Measurements from ENCODE around the gene CPA3. TPM values are rescaled to one million over a fixed set of nuclear protein-coding genes. Genes with fewer than 3 reads are reported as not detected.

The CPA3 gene
- total RNA-seq, 1 experiment from 2014 or later, result not detected

DNA sequence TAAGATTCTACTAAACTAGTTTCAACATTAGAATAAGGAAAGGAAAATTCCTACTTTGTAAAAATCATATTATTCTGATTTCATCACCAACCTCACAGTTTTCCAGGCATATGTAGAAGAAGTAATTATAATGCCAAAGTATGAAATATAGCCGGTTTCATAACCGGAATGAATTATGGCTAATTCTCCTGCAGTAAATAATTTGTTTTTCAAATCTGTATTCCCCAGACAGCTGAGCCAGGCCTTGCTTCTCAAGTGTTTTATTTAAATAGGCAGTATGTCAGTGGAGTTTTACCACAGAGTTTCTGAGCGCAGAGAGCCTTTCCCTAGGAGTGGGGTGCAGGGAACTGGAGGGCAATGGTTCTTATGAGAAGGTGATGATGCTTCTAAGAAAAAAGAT lies 8.7 kb upstream of the CPA3 start (continued):
- TF ChIP-seq IRF2 (CRISPR knock-in tag; IDR thresholded peaks at IDR 0.05; ENCODE audit: borderline replicate concordance, low read depth) (no peak), CREB1 (CRISPR knock-in tag; IDR thresholded peaks at IDR 0.05) (no peak), ZNF416 (CRISPR knock-in tag; IDR thresholded peaks at IDR 0.05) (no peak), ZBTB21 (CRISPR knock-in tag; IDR thresholded peaks at IDR 0.05; ENCODE audit: borderline replicate concordance) (no peak), ZNF263 (CRISPR knock-in tag; IDR thresholded peaks at IDR 0.05; ENCODE audit: low read depth) (no peak), HMGA2 (CRISPR knock-in tag; IDR thresholded peaks at IDR 0.05) (no peak), KAT7 (CRISPR knock-in tag; IDR thresholded peaks at IDR 0.05; ENCODE audit: borderline replicate concordance) (no peak)

DNA sequence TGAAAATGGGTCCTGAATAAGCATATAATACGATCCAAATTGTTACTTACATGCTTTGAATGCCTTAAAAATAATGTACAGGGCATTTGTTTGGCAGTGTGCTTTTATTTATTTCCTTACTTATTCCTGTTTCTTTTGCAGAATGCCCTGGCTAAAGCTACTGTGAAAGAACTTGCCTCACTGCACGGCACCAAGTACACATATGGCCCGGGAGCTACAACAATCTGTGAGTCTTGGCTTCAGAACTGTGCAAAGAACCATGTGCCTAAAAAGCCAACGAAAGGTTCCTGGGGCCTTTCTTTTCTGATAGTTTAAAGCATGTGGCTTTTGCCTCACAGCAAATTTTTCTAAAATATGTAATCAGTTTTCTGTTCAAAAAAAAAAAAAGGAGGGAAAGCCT lies 7.8 kb upstream of the CPA3 start:
- ChIA-PET CTCF (interaction anchor here (1.2 kb wide), 1 partner anchor 87 kb away, joined by 3 read pairs; no protein-coding TSS in a partner anchor), POLR2A (no interaction called here)
- no peak overlapping the region for H3K27ac Mint-ChIP-seq
- TF ChIP-seq ZNF232 (CRISPR knock-in tag; IDR thresholded peaks at IDR 0.05) (no peak), HMGA2 (CRISPR knock-in tag; IDR thresholded peaks at IDR 0.05) (no peak), ZNF423 (CRISPR knock-in tag; IDR thresholded peaks at IDR 0.05) (no peak), SMAD4 (CRISPR knock-in tag; IDR thresholded peaks at IDR 0.05) (no peak), PRRX2 (CRISPR knock-in tag; IDR thresholded peaks at IDR 0.05) (no peak)
- H3K4me1 Mint-ChIP-seq, result no peaks in the 10 kb centered on the region
- no peaks in the 10 kb centered on the region for H3K27me3 Mint-ChIP-seq (ENCODE audit: low read depth)
- no peak for DNase-seq (ENCODE audit: low spot score)
- ATAC-seq, result no peak
- no peaks in the 10 kb centered on the region for H3K9me3 Mint-ChIP-seq
- H3K36me3 Mint-ChIP-seq, result no peaks in the 10 kb centered on the region
- no peak overlapping the region for H3K4me3 Mint-ChIP-seq

DNA sequence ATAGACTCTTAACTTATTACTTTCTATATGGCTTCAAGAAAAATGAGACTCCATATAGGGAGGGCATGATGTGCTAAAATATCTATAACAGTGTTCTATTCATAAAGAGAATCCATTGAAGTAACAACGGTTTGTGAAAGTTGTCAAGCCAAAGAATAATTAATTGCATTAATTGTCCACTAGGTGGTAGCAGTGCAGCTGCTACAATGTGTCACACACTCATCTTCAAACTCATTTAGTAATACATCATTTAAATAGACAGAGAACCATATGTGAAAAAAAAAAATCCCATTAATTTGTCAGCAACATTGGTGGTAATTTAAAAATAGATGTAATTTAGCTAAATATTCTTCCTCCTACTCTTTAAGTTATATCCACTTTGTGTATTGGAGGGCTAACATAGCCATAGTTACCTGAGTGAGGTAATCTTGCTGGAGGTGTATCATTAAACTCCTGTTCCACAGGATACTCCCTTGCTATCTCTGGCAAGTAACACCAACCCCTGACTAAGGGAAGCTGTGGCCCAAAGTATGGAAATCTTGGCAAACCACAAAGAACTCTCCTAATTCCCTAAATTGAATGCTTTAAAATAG lies 3.7 kb upstream of the CPA3 start:
- ATAC-seq, result no peak; the same call in 1 of the 2 replicates
- DNase-seq (ENCODE audit: low spot score), result no peak
- no peaks in the 10 kb centered on the region for H3K4me1 Mint-ChIP-seq
- H3K27me3 Mint-ChIP-seq (ENCODE audit: low read depth), result no peaks in the 10 kb centered on the region
- ChIA-PET POLR2A (no interaction called here), CTCF (interaction anchor here (0.7 to 3.4 kb wide), 7 partner anchors 13 to 135 kb away, joined by 3 to 19 read pairs (median 5); no protein-coding TSS in a partner anchor)
- no peaks in the 10 kb centered on the region for H3K9me3 Mint-ChIP-seq
- H3K4me3 Mint-ChIP-seq, result no peak overlapping the region
- H3K36me3 Mint-ChIP-seq, result no peaks in the 10 kb centered on the region
- no peak for TF ChIP-seq ESRRA (CRISPR knock-in tag; IDR thresholded peaks at IDR 0.05; ENCODE audit: borderline replicate concordance)
- TF ChIP-seq, protein P1, sequence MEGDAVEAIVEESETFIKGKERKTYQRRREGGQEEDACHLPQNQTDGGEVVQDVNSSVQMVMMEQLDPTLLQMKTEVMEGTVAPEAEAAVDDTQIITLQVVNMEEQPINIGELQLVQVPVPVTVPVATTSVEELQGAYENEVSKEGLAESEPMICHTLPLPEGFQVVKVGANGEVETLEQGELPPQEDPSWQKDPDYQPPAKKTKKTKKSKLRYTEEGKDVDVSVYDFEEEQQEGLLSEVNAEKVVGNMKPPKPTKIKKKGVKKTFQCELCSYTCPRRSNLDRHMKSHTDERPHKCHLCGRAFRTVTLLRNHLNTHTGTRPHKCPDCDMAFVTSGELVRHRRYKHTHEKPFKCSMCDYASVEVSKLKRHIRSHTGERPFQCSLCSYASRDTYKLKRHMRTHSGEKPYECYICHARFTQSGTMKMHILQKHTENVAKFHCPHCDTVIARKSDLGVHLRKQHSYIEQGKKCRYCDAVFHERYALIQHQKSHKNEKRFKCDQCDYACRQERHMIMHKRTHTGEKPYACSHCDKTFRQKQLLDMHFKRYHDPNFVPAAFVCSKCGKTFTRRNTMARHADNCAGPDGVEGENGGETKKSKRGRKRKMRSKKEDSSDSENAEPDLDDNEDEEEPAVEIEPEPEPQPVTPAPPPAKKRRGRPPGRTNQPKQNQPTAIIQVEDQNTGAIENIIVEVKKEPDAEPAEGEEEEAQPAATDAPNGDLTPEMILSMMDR (IDR thresholded peaks at IDR 0.05), result peak; percentile 59
- H3K27ac Mint-ChIP-seq, result no peak overlapping the region

DNA sequence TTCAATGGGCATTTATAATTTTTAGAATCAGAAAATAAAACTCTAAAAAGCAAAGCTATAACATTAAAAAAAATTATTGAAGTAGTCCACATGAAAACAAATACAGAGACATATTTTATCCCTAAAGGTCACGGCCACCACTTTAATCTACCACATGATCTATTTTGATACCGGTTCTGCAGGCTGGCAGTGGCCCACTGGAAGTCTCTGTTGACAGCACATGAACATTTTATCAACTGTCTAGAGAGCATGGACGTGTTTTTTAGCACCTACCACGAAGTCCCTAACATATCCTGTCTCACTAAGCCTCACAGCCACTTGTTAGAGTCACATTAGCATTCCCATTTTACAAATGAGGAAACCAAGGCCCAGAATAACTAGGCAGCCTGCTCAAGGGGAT lies 1.8 kb upstream of the CPA3 start:
- Mint-ChIP-seq H3K27me3 (ENCODE audit: low read depth) (no peaks in the 10 kb centered on the region), H3K4me1 (no peaks in the 10 kb centered on the region), H3K9me3 (no peaks in the 10 kb centered on the region), H3K27ac (no peak overlapping the region), H3K36me3 (no peaks in the 10 kb centered on the region), H3K4me3 (no peak overlapping the region)
- POLR2A ChIA-PET, result no interaction called here
- CTCF ChIA-PET, result interaction anchor here (1.5 to 3.4 kb wide), 3 partner anchors 8 to 136 kb away, joined by 4 to 19 read pairs (median 7); no protein-coding TSS in a partner anchor
- no peak for DNase-seq (ENCODE audit: low spot score)
- no peak for ATAC-seq
- no peak for TF ChIP-seq MYBL2 (CRISPR knock-in tag; IDR thresholded peaks at IDR 0.05)
- TF ChIP-seq KAT7 (CRISPR knock-in tag; IDR thresholded peaks at IDR 0.05; ENCODE audit: borderline replicate concordance), result no peak
- TF ChIP-seq RELA (CRISPR knock-in tag; IDR thresholded peaks at IDR 0.05; ENCODE audit: borderline replicate concordance), result no peak
- TF ChIP-seq, protein P2, sequence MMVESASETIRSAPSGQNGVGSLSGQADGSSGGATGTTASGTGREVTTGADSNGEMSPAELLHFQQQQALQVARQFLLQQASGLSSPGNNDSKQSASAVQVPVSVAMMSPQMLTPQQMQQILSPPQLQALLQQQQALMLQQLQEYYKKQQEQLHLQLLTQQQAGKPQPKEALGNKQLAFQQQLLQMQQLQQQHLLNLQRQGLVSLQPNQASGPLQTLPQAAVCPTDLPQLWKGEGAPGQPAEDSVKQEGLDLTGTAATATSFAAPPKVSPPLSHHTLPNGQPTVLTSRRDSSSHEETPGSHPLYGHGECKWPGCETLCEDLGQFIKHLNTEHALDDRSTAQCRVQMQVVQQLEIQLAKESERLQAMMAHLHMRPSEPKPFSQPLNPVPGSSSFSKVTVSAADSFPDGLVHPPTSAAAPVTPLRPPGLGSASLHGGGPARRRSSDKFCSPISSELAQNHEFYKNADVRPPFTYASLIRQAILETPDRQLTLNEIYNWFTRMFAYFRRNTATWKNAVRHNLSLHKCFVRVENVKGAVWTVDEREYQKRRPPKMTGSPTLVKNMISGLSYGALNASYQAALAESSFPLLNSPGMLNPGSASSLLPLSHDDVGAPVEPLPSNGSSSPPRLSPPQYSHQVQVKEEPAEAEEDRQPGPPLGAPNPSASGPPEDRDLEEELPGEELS (CRISPR knock-in tag; IDR thresholded peaks at IDR 0.05), result no peak
- TF ChIP-seq GRHL2 (CRISPR knock-in tag; IDR thresholded peaks at IDR 0.05; ENCODE audit: insufficient replicate concordance, severe bottlenecking), result no peak
- TF ChIP-seq ELF4 (CRISPR knock-in tag; IDR thresholded peaks at IDR 0.05; ENCODE audit: low read depth), result no peak
- TF ChIP-seq, protein P3, sequence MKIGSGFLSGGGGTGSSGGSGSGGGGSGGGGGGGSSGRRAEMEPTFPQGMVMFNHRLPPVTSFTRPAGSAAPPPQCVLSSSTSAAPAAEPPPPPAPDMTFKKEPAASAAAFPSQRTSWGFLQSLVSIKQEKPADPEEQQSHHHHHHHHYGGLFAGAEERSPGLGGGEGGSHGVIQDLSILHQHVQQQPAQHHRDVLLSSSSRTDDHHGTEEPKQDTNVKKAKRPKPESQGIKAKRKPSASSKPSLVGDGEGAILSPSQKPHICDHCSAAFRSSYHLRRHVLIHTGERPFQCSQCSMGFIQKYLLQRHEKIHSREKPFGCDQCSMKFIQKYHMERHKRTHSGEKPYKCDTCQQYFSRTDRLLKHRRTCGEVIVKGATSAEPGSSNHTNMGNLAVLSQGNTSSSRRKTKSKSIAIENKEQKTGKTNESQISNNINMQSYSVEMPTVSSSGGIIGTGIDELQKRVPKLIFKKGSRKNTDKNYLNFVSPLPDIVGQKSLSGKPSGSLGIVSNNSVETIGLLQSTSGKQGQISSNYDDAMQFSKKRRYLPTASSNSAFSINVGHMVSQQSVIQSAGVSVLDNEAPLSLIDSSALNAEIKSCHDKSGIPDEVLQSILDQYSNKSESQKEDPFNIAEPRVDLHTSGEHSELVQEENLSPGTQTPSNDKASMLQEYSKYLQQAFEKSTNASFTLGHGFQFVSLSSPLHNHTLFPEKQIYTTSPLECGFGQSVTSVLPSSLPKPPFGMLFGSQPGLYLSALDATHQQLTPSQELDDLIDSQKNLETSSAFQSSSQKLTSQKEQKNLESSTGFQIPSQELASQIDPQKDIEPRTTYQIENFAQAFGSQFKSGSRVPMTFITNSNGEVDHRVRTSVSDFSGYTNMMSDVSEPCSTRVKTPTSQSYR (CRISPR knock-in tag; IDR thresholded peaks at IDR 0.05), result no peak
- no peak for TF ChIP-seq OVOL2 (CRISPR knock-in tag; IDR thresholded peaks at IDR 0.05; ENCODE audit: borderline replicate concordance)
- TF ChIP-seq GTF2I (CRISPR knock-in tag; conservative IDR thresholded peaks at IDR 0.05), result no peak
- TF ChIP-seq, protein P1 (IDR thresholded peaks at IDR 0.05), result no peak
- TF ChIP-seq, protein P4, sequence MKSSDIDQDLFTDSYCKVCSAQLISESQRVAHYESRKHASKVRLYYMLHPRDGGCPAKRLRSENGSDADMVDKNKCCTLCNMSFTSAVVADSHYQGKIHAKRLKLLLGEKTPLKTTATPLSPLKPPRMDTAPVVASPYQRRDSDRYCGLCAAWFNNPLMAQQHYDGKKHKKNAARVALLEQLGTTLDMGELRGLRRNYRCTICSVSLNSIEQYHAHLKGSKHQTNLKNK (CRISPR knock-in tag; IDR thresholded peaks at IDR 0.05), result no peak
